GM13976 (cell line): ENCODE results near the gene ADD1.

ENCODE experiments used
- DNase-seq: peaks from one replicate; pipeline ENCODE4 v3.0.0; 2012; ENCODE audit warnings: low spot score
- CTCF ChIP-seq: IDR thresholded peaks from 2 replicates; pipeline ENCODE4 v1.5.1; 2012; ENCODE audit warnings: borderline replicate concordance, mild to moderate bottlenecking; ENCODE audit not compliant: insufficient read depth; ENCODE audit errors: extremely low read depth, missing control alignments, control extremely low read depth
- in situ Hi-C: fragments of 300-500 bp; cut with MboI; formaldehyde crosslinking; loops from one replicate; pipeline ENCODE4 v1.12.0; 2022; ENCODE audit warnings: low sequenced_read_pairs, mixed read lengths, inconsistent platforms; ENCODE audit not compliant: unreplicated experiment

ADD1 gene

GRCh38 chr4:2961421-2961810 lies 117.8 kb downstream of the ADD1 start:
- no peak for TF ChIP-seq CTCF

GRCh38 chr4:2961811-2962441 lies 118.3 kb downstream of the ADD1 start:
- TF ChIP-seq CTCF, result peak; percentile 7
- DNase-seq, result no peak
- in situ Hi-C loops, result no loop called here

More at GRCh38 chr4:2961421-2961810, 117.8 kb downstream of the ADD1 start:
- in situ Hi-C loops, result no loop called here
- no peak for DNase-seq

- no peak for TF ChIP-seq CTCF
- DNase-seq, result peak; percentile 57
- in situ Hi-C loops, result no loop called here
These were observed 119.0 kb downstream of the ADD1 start for GRCh38 chr4:2962614-2963174.

- TF ChIP-seq CTCF, result no peak
- in situ Hi-C loops, result no loop called here
- DNase-seq, result peak; percentile 99
These were observed 119.7 kb downstream of the ADD1 start, which contains the start of the genes GRK4 and NOP14 for GRCh38 chr4:2963175-2963965. TSS of gene GRK4 (plus strand) at chr4:2963571. CDS start at chr4:2964071, 500 bp downstream. TSS of gene NOP14 (minus strand) at chr4:2963406. CDS start at chr4:2963319, 87 bp downstream.

GRCh38 chr4:2963966-2964471 lies 120.4 kb downstream of the ADD1 start:
- no peak for DNase-seq
- TF ChIP-seq CTCF, result no peak
- in situ Hi-C loops, result no loop called here

GRCh38 chr4:2964706-2965258 lies 121.1 kb downstream of the ADD1 start:
- no peak for DNase-seq
- TF ChIP-seq CTCF, result no peak
- in situ Hi-C loops, result no loop called here
